OCI-LY7 (cell line): ENCODE results near the gene SLC8B1.

Experiments used
- CTCF ChIP-seq: fragments of 200-600 bp; sonication (generic); conservative IDR thresholded peaks from 2 replicates; pipeline ENCODE4 v1.5.1; 2014; ENCODE audit warnings: mild to moderate bottlenecking, antibody characterized with exemption, low read length, moderate library complexity, mixed read lengths
- EZH2phosphoT487 ChIP-seq: fragments of 200-600 bp; sonication (generic); IDR thresholded peaks from 2 replicates; pipeline ENCODE4 v1.6.1; 2018; ENCODE audit warnings: low read depth, borderline replicate concordance, mild to moderate bottlenecking, mixed run types, antibody characterized with exemption, low read length, moderate library complexity, mixed read lengths

- TF ChIP-seq CTCF (no peak), EZH2phosphoT487 (no peak)
Observed at GRCh38 chr12:113333877-113334785, 778 bp downstream of the SLC8B1 start.
